K562 (cell line): ENCODE measurements around the gene DNAJC18. TPM values are rescaled to one million over a fixed set of nuclear protein-coding genes. Genes with fewer than 3 reads are reported as not detected.

Experiments
- C11orf30 ChIP-seq: fragments of 450-650 bp; IDR thresholded peaks from 2 replicates; pipeline ENCODE4 v1.6.1; 2016; ENCODE audit warnings: low read depth, mild to moderate bottlenecking
- CEBPG ChIP-seq, 3 experiments: fragments of 200-800 bp in 1 of 3; sonication (Bioruptor generic) in 1 of 3; sonication (generic) in 1 of 3; formaldehyde crosslinking in 1 of 3; IDR thresholded peaks in 2 of 3; conservative IDR thresholded peaks in 1 of 3; 2 replicates each; pipeline versions ENCODE4 v1.6.1 to v1.8.0; 2016 to 2022; ENCODE audit warnings: missing compliant biosample characterization in 2 of 3, missing genetic modification characterization in 2 of 3, mild to moderate bottlenecking in 1 of 3, missing genetic modification reagents in 1 of 3
- HMGN3 ChIP-seq: IDR thresholded peaks from 2 replicates; pipeline ENCODE4 v1.6.1; 2011; ENCODE audit warnings: borderline replicate concordance, low read depth, mild to moderate bottlenecking, mixed read lengths, low read length; ENCODE audit not compliant: insufficient read length; ENCODE audit errors: extremely low read depth
- JUND ChIP-seq, 2 experiments: IDR thresholded peaks; 2 replicates in 1 of 2; 3 replicates in 1 of 2; pipeline ENCODE4 v1.6.1; 2011; ENCODE audit warnings: borderline replicate concordance in 2 of 2, low read depth in 2 of 2, low read length in 2 of 2, improper control_type of control experiment in 1 of 2, missing biosample characterization in 1 of 2, missing genetic modification characterization in 1 of 2, missing genetic modification reagents in 1 of 2
- TEAD4 ChIP-seq, 2 experiments: sonication (generic) in 1 of 2; formaldehyde crosslinking in 1 of 2; IDR thresholded peaks; 2 replicates each; pipeline versions ENCODE4 v1.6.1 to v1.8.0; 2012 to 2022; ENCODE audit warnings: borderline replicate concordance in 1 of 2, inconsistent platforms in 1 of 2, low read length in 1 of 2, mild to moderate bottlenecking in 1 of 2, missing genetic modification reagents in 1 of 2
- ZBTB40 ChIP-seq, 2 experiments: fragments of 450-650 bp in 1 of 2; sonication (generic) in 1 of 2; formaldehyde crosslinking in 1 of 2; IDR thresholded peaks; 2 replicates each; pipeline versions ENCODE4 v1.7.1 to v1.9.0; 2016 to 2022; ENCODE audit warnings: inconsistent platforms in 1 of 2, mild to moderate bottlenecking in 1 of 2, missing genetic modification reagents in 1 of 2
- ZKSCAN1 ChIP-seq: fragments of 150-350 bp; IDR thresholded peaks from 2 replicates; pipeline ENCODE4 v1.6.1; 2016; ENCODE audit warnings: low read depth, low read length
- ZNF175 ChIP-seq: fragments of 200-800 bp; sonication (Bioruptor generic); IDR thresholded peaks from 2 replicates; pipeline ENCODE4 v1.6.1; 2016; ENCODE audit warnings: low read depth, mild to moderate bottlenecking, missing genetic modification characterization, missing compliant biosample characterization
- polyA plus RNA-seq, 8 experiments: library from polyadenylated mRNA; depleted of rRNA in 4 of 8; stranded (reverse) in 5 of 8; unstranded in 3 of 8; fragments of >200 nt; fragmentation: Nextera tagmentation in 2 of 8; fragmentation: Illumina TruSeq in 1 of 8; extraction: Ambion mirVana in 2 of 8; extraction: Trizol in 1 of 8; gene quantifications; 2 replicates each; pipeline versions ENCODE4 v1.2.1 to v1.2.3, GENCODE V29; 2011 to 2014; ENCODE audit warnings: inconsistent platforms in 1 of 8, missing spikeins in 1 of 8
- total RNA-seq, 7 experiments: library from RNA; depleted of rRNA in 6 of 7; stranded (reverse); fragments of >200 nt in 6 of 7; fragmentation: Illumina TruSeq in 2 of 7; extraction: Trizol in 2 of 7; gene quantifications; 2 replicates each; pipeline versions ENCODE4 v1.2.1 to v1.2.3, GENCODE V29; 2011 to 2021; ENCODE audit warnings: low replicate concordance in 1 of 7
- TF ChIP-seq, protein P1 (sequence below): fragments of 450-650 bp; formaldehyde crosslinking; IDR thresholded peaks from 2 replicates; pipeline ENCODE4 v1.4.0; 2022; ENCODE audit warnings: mild to moderate bottlenecking, moderate library complexity
- TF ChIP-seq, protein P2 (sequence below): fragments of 450-650 bp; conservative IDR thresholded peaks from 2 replicates; pipeline ENCODE4 v1.6.1; 2016; ENCODE audit warnings: missing genetic modification characterization, low read depth, mild to moderate bottlenecking, missing compliant biosample characterization, moderate library complexity

The DNAJC18 gene
- total and polyA plus RNA-seq, 9 of the 15 experiments (the other 6 are each of a cell fraction or from before 2014, with no cell fraction given) = 1.5 to 13.3 (median 7.5) TPM

- TF ChIP-seq ZBTB40 (IDR thresholded peaks at IDR 0.05) (peak; percentile 47; the same call in 1 of the 2 replicates), ZBTB40 (CRISPR knock-in tag; IDR thresholded peaks at IDR 0.05) (no peak), JUND (IDR thresholded peaks at IDR 0.05; ENCODE audit: borderline replicate concordance, low read depth, low read length) (peak; percentile 81), JUND (tag; IDR thresholded peaks at IDR 0.05; ENCODE audit: borderline replicate concordance, low read depth, low read length) (no peak; the same call in 2 of the 3 replicates), TEAD4 (IDR thresholded peaks at IDR 0.05; ENCODE audit: low read length) (0 out of 2 replicates have a peak, but pooled peaks have one; percentile 22), TEAD4 (CRISPR knock-in tag; IDR thresholded peaks at IDR 0.05; ENCODE audit: borderline replicate concordance) (no peak), C11orf30 (peak; percentile 63), ZNF175 (CRISPR knock-in tag) (peak; percentile 69), HMGN3 (peak; percentile 21), ZKSCAN1 (0 out of 2 replicates have a peak, but pooled peaks have one; percentile 32), CEBPG (CRISPR knock-in tag; IDR thresholded peaks at IDR 0.05) (peak; percentile 71), CEBPG (tag; conservative IDR thresholded peaks at IDR 0.05 in 1 of 2, IDR thresholded peaks at IDR 0.05 in 1 of 2) (peak in 1 of 2 experiments; percentile 79; a peak in 2 of 4 replicates)
- TF ChIP-seq, protein P1, sequence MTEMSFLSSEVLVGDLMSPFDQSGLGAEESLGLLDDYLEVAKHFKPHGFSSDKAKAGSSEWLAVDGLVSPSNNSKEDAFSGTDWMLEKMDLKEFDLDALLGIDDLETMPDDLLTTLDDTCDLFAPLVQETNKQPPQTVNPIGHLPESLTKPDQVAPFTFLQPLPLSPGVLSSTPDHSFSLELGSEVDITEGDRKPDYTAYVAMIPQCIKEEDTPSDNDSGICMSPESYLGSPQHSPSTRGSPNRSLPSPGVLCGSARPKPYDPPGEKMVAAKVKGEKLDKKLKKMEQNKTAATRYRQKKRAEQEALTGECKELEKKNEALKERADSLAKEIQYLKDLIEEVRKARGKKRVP (CRISPR knock-in tag) = peak; percentile 55
- TF ChIP-seq, protein P2, sequence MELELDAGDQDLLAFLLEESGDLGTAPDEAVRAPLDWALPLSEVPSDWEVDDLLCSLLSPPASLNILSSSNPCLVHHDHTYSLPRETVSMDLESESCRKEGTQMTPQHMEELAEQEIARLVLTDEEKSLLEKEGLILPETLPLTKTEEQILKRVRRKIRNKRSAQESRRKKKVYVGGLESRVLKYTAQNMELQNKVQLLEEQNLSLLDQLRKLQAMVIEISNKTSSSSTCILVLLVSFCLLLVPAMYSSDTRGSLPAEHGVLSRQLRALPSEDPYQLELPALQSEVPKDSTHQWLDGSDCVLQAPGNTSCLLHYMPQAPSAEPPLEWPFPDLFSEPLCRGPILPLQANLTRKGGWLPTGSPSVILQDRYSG (tag) = peak; percentile 62; the same call in 1 of the 2 replicates
Observed at GRCh38 chr5:139403787-139404483, 35.4 kb downstream of the DNAJC18 start, which contains the start of gene SPATA24 (continued).
